Gastroesophageal sphincter (tissue), 4 donors: ENCODE measurements around the gene FAM78B. TPM values are rescaled to one million over a fixed set of nuclear protein-coding genes. Genes with fewer than 3 reads are reported as not detected.

Experiments used
- ATAC-seq: fragments of 150-250 bp; one replicate; pipeline ENCODE4 v1.9.1; 2016; ENCODE audit warnings: mild to moderate bottlenecking, moderate library complexity
- H3K27ac ChIP-seq, 4 donors: fragments of 200-600 bp; sonication (generic) in 3 of 4; 1 replicate in 3 of 4; 2 replicates in 1 of 4; pipeline ENCODE4 v1.5.1; 2016 to 2019
- H3K27me3 ChIP-seq: fragments of 200-600 bp; sonication (generic); one replicate; pipeline ENCODE4 v1.5.1; 2019
- H3K36me3 ChIP-seq, 2 donors: fragments of 200-600 bp; sonication (generic); one replicate each; pipeline ENCODE4 v1.5.1; 2019; ENCODE audit warnings: control low read depth in 1 of 2
- H3K4me1 ChIP-seq, 3 donors: fragments of 200-600 bp; sonication (generic); 1 replicate in 2 of 3; 2 replicates in 1 of 3; pipeline ENCODE4 v1.5.1; 2016 to 2019; ENCODE audit warnings: control low read depth in 2 of 3
- H3K4me3 ChIP-seq, 2 donors: fragments of 200-600 bp; sonication (generic); one replicate each; pipeline ENCODE4 v1.5.1; 2019; ENCODE audit warnings: mild to moderate bottlenecking in 1 of 2, moderate library complexity in 1 of 2
- H3K9me3 ChIP-seq, 3 donors: fragments of 200-600 bp; sonication (generic); one replicate each; pipeline ENCODE4 v1.5.1; 2017 to 2019; ENCODE audit warnings: control low read depth in 2 of 3
- EP300 ChIP-seq: sonication (generic); formaldehyde crosslinking; IDR thresholded peaks from one replicate; pipeline ENCODE4 v1.6.1; 2017; ENCODE audit warnings: antibody characterized with exemption, mild to moderate bottlenecking
- POLR2A ChIP-seq, 2 donors: fragments of 450-650 bp; IDR thresholded peaks; one replicate each; pipeline ENCODE4 v1.6.1; 2017; ENCODE audit warnings: antibody characterized with exemption in 2 of 2, mild to moderate bottlenecking in 2 of 2, moderate library complexity in 1 of 2
- POLR2AphosphoS5 ChIP-seq: sonication (generic); formaldehyde crosslinking; IDR thresholded peaks from one replicate; pipeline ENCODE4 v1.6.1; 2017; ENCODE audit warnings: antibody characterized with exemption
- WGBS, 2 donors: methylation state at CpG; one replicate each; pipeline ENCODE4 v1.1.5; 2018; ENCODE audit warnings: low coverage in 1 of 2; 5-methylcytosine and 5-hydroxymethylcytosine counted together
- total RNA-seq, 4 donors: library from RNA; depleted of rRNA; stranded (reverse); fragments of >200 nt; gene quantifications; one replicate each; pipeline ENCODE4 v1.1.0, GENCODE V29; 2016
- TF ChIP-seq, protein P1 (sequence below), 4 experiments: fragments of 200-600 bp in 2 of 4; fragments of 450-650 bp in 2 of 4; sonication (generic) in 1 of 4; IDR thresholded peaks; one replicate each; pipeline ENCODE4 v1.5.1; 2017 to 2019; ENCODE audit warnings: antibody characterized with exemption in 4 of 4, mild to moderate bottlenecking in 2 of 4, moderate library complexity in 2 of 4

Gene FAM78B
- total RNA-seq, 4 donors from 2014 or later, result 0.82 to 2.1 (median 1.2) TPM

GRCh38 chr1:166167572-166167925 lies 748 bp upstream of the FAM78B start:
- ATAC-seq, result no peak
- H3K27ac ChIP-seq, result peak overlapping the region in 3 of 4 donors; percentile 75 to 79 (median 78)
- no peaks in the 10 kb centered on the region for H3K36me3 ChIP-seq
- peaks cover 0 to 28% (median 5%) of the 10 kb centered on the region in 3 donors for H3K4me1 ChIP-seq
- H3K9me3 ChIP-seq, result no peaks in the 10 kb centered on the region
- WGBS, 2 donors, result 29 to 46% methylated on average over 5 of the region's 5 CpGs
- H3K27me3 ChIP-seq, result no peaks in the 10 kb centered on the region
- peak overlapping the region; percentile 45 to 85 for H3K4me3 ChIP-seq
- TF ChIP-seq POLR2AphosphoS5 (no peak), EP300 (no peak), POLR2A (IDR thresholded peaks at IDR 0.05) (no peak)
- TF ChIP-seq, protein P1, sequence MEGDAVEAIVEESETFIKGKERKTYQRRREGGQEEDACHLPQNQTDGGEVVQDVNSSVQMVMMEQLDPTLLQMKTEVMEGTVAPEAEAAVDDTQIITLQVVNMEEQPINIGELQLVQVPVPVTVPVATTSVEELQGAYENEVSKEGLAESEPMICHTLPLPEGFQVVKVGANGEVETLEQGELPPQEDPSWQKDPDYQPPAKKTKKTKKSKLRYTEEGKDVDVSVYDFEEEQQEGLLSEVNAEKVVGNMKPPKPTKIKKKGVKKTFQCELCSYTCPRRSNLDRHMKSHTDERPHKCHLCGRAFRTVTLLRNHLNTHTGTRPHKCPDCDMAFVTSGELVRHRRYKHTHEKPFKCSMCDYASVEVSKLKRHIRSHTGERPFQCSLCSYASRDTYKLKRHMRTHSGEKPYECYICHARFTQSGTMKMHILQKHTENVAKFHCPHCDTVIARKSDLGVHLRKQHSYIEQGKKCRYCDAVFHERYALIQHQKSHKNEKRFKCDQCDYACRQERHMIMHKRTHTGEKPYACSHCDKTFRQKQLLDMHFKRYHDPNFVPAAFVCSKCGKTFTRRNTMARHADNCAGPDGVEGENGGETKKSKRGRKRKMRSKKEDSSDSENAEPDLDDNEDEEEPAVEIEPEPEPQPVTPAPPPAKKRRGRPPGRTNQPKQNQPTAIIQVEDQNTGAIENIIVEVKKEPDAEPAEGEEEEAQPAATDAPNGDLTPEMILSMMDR (IDR thresholded peaks at IDR 0.05), result no peak

- Histone ChIP-seq H3K27me3 (no peaks in the 10 kb centered on the region), H3K27ac (peak overlapping the region in 2 of 4 donors; percentile 78 to 79), H3K36me3 (no peaks in the 10 kb centered on the region), H3K4me1 (peaks cover 0 to 28% (median 5%) of the 10 kb centered on the region in 3 donors), H3K9me3 (no peaks in the 10 kb centered on the region), H3K4me3 (peak overlapping the region; percentile 45 to 85)
- TF ChIP-seq POLR2AphosphoS5, result no peak
- TF ChIP-seq EP300, result no peak
- TF ChIP-seq, protein P1 (IDR thresholded peaks at IDR 0.05), result no peak
- no peak for TF ChIP-seq POLR2A (IDR thresholded peaks at IDR 0.05)
- no CpG with 5 or more reads among the region's 50 CpGs for WGBS, 2 donors
- peak; percentile 1 for ATAC-seq
Measured at GRCh38 chr1:166166329-166166697, 488 bp downstream of the FAM78B start.

GRCh38 chr1:166165661-166166328 lies 1.0 kb downstream of the FAM78B start:
- peak; percentile 1 for ATAC-seq
- peak overlapping the region in 1 of 4 donors; percentile 22 for H3K27ac ChIP-seq
- no peaks in the 10 kb centered on the region for H3K36me3 ChIP-seq
- TF ChIP-seq, protein P1 (IDR thresholded peaks at IDR 0.05), result no peak
- TF ChIP-seq POLR2A (IDR thresholded peaks at IDR 0.05) (no peak), EP300 (no peak), POLR2AphosphoS5 (no peak)
- 2% methylated on average over 8 to 16 of the region's 61 CpGs for WGBS, 2 donors
- H3K4me3 ChIP-seq, result peak overlapping the region; percentile 45 to 85
- H3K4me1 ChIP-seq, result peaks cover 0 to 28% (median 5%) of the 10 kb centered on the region in 3 donors
- no peaks in the 10 kb centered on the region for H3K27me3 ChIP-seq
- no peaks in the 10 kb centered on the region for H3K9me3 ChIP-seq

- Histone ChIP-seq H3K27me3 (no peaks in the 10 kb centered on the region), H3K27ac (peak overlapping the region in 1 of 4 donors; percentile 22), H3K9me3 (no peaks in the 10 kb centered on the region), H3K4me3 (peak overlapping the region; percentile 17 to 85), H3K4me1 (peaks cover 0 to 28% (median 5%) of the 10 kb centered on the region in 3 donors), H3K36me3 (no peaks in the 10 kb centered on the region)
- TF ChIP-seq, protein P1 (IDR thresholded peaks at IDR 0.05), result peak in 3 of 4 experiments; percentile 36 to 67 (median 56)
- no peak for TF ChIP-seq EP300
- no peak for TF ChIP-seq POLR2AphosphoS5
- WGBS, 2 donors, result 0 to 1% methylated on average over 4 to 20 of the region's 56 CpGs
- peak; percentile 32 for ATAC-seq
Measured at GRCh38 chr1:166164995-166165660, 1.7 kb downstream of the FAM78B start.

DNA sequence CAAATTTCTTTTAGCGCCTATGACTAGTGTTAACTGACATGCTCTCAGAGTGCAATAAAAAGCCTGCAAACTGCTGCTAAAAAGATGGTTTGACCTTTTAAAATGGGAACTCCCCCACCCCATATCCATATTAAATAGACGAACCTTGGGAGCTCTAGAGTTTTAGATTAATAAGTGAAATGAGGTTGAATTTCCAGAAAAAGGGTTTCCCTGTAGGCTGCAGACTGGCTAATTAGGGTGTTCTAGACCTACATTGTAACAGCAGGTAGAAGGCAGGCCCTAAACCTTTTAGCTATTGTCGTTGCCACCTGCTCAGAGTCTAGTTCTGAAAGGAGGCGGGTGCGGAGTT lies 2.2 kb downstream of the FAM78B start:
- no peak for ATAC-seq
- TF ChIP-seq POLR2AphosphoS5, result no peak
- TF ChIP-seq, protein P1 (IDR thresholded peaks at IDR 0.05), result no peak
- TF ChIP-seq POLR2A (IDR thresholded peaks at IDR 0.05), result no peak
- TF ChIP-seq EP300, result no peak
- WGBS, 2 donors, result 30 to 50% methylated on average over 2 to 4 of the region's 5 CpGs

More for the DNA sequence above, 2.2 kb downstream of the FAM78B start:
- no peaks in the 10 kb centered on the region for H3K9me3 ChIP-seq
- H3K36me3 ChIP-seq, result no peaks in the 10 kb centered on the region
- no peaks in the 10 kb centered on the region for H3K27me3 ChIP-seq
- H3K4me3 ChIP-seq, result peak overlapping the region in 1 of 2 donors; percentile 85
- no peak overlapping the region for H3K27ac ChIP-seq
- peaks cover 0 to 28% (median 5%) of the 10 kb centered on the region in 3 donors for H3K4me1 ChIP-seq
